WI38 (cell line): ENCODE data around the gene CFD.
"Not testable (repeated sequence)": the region's sequence is repeated elsewhere in the genome, so short reads cannot be mapped to it uniquely, and the experiment has no call there.

ENCODE experiments used
- H3K4me3 ChIP-seq: 2 replicates; pipeline ENCODE4 v1.5.1; 2011; ENCODE audit warnings: low read depth, mild to moderate bottlenecking, control low read depth, low read length
- TF ChIP-seq, protein P1 (sequence below): IDR thresholded peaks from 2 replicates; pipeline ENCODE4 v1.5.1; 2012; ENCODE audit warnings: low read depth, mild to moderate bottlenecking, control low read depth, low read length

CFD gene

DNA sequence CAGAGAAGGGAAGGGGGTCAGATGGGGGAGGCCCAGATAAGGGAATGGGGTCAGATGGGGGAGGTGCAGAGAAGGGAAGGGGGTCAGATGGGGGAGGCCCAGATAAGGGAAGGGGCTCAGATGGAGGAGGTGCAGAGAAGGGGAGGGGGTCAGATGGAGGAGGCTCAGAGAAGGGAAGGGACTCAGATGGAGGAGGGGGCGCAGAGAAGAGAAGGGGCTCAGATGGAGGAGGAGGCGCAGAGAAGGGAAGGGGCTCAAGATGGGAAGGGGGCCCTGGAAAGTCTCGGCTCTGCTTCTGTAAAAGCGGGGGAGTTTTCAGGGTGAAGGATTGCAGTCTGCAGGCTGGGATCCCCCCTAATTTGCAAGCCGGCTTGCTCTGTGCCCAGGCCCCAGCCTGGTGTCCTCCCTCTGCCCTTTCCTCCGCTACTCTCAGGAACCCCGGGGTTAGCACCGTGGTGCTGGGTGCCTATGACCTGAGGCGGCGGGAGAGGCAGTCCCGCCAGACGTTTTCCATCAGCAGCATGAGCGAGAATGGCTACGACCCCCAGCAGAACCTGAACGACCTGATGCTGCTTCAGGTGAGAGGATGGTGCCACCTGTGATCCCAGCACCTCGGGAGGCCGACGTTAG lies 30.2 kb upstream of the CFD start:
- no peak overlapping the region for H3K4me3 ChIP-seq
- TF ChIP-seq, protein P1, sequence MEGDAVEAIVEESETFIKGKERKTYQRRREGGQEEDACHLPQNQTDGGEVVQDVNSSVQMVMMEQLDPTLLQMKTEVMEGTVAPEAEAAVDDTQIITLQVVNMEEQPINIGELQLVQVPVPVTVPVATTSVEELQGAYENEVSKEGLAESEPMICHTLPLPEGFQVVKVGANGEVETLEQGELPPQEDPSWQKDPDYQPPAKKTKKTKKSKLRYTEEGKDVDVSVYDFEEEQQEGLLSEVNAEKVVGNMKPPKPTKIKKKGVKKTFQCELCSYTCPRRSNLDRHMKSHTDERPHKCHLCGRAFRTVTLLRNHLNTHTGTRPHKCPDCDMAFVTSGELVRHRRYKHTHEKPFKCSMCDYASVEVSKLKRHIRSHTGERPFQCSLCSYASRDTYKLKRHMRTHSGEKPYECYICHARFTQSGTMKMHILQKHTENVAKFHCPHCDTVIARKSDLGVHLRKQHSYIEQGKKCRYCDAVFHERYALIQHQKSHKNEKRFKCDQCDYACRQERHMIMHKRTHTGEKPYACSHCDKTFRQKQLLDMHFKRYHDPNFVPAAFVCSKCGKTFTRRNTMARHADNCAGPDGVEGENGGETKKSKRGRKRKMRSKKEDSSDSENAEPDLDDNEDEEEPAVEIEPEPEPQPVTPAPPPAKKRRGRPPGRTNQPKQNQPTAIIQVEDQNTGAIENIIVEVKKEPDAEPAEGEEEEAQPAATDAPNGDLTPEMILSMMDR, result no peak

DNA sequence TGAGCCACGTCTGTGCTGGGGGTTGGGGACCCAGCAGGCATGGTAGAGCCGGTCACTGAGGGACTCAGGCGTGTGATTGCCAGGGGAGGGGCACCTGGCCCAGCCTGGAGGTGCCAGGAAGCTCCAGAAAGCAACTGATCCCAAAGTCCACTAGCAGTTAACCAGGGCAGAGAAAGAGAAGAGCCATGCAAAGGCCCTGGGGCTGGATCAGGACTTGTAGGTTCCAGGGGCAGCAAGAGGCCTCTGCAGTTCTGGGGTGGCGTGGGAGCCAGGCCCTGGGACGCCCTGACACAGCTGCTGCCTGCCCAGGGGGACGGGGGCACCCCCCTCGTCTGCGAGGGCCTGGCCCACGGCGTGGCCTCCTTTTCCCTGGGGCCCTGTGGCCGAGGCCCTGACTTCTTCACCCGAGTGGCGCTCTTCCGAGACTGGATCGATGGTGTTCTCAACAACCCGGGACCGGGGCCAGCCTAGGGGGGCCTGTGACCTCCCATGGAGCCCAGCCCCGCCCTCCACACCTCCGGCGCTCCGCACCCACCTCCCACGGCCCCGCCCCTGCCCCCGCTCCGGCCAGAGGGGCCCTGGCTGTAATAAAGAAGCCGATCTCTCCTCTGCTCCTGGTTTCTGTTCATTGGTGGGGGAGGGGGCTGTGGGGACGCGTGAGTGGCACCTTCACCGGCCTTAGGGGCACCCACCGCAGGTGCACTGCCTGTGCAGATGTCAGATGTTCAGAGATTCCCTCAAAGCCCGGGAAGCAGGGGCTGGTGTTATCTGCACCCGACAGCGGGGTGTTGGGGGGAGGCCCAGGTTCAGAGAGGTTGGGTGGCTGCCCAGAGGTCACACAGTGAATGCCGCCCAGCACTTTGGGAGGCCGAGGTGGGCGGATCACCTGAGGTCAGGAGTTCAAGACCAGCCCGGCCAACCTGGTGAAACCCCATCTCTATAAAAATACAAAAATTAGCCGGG lies 27.8 kb upstream of the CFD start:
- TF ChIP-seq, protein P1, result no peak
- no peak overlapping the region for H3K4me3 ChIP-seq

DNA sequence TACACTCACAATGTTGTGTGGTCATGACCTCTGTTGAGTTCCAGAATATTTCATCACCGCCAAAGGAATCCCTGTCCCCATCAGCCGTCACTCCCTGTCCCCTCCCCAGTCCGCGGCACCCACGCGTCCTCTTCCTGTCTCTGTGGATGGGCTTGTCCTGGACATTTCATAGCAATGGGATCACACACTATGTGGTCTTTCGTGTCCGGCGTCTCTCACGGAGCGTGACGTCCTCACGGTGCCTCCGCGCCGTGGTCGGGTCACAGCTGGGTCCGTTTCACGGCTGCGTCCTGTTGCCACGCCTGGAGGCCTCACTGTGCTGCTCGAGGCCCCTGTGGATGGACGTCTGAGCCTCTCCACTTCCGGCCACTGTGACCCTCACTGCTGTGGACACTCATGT lies 25.2 kb upstream of the CFD start:
- TF ChIP-seq, protein P1, result no peak

DNA sequence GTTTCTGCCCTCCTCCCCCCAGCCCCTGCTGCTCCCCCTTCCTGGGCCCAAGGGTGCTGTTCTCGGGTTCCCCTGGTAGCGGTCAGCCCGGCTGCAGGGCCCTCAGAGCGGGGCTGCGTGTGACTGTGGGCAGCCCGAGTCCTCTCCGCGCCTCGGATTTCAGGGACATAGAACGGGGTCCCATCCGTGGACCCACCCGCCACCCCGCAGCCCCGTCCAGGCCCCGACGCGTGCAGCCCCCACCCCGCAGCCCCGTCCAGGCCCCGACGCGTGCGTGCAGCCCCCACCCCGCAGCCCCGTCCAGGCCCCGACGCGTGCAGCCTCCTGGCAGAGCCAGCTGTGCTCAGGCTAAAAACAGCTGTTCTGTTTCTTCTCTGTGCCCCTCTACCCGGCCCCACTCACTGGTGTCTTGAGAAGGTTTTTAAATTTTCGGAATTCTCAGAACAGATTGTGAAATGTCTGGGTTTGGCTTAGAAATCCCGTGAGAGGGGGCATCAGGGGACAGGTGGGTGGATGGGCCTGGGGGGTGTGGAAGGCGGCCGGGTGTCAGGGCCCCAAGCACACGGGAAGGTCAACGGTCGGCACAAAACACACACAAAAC lies 24.2 kb upstream of the CFD start:
- TF ChIP-seq, protein P1, result no peak
- H3K4me3 ChIP-seq, result no peak overlapping the region

More for the DNA sequence above, 25.2 kb upstream of the CFD start:
- H3K4me3 ChIP-seq, result no peak overlapping the region

DNA sequence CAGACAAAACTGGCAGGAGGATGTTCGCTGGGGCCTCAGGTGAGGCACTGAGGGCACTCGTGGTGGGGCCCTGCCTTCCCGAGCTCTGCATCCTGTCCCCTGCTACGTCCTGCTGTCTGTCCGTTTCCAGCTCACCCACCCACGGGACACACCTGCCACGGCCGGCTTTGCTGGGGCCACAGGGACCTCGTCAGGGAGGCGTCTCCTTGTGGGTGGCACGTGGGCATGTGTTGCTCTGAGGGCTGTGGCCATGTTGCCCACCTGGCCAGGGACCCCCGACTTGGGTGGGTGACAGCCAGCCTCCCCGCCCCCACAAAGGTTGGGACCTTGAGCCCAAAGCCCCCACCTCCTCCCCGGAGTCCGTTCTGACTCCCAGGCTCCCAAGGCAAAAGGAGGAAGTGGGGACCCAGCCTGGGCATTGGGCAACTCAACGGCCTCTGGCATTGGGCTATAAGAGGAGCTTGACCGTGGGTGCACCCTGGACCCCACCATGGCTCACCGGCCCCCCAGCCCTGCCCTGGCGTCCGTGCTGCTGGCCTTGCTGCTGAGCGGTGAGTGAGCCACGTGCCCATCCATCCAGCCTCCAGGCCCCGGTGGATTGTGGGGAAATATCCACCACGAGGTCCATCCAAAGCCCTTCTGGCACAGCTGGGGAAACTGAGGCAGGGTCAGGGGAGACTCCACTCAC lies 18.8 kb upstream of the CFD start, which contains the start of gene PRTN3:
TSS of gene PRTN3 (plus strand) at position 481 of the 688 bp plus-strand sequence. CDS start at position 491, 10 bp downstream.
- TF ChIP-seq, protein P1, result no peak
- H3K4me3 ChIP-seq, result no peak within 1 kb of the TSS

DNA sequence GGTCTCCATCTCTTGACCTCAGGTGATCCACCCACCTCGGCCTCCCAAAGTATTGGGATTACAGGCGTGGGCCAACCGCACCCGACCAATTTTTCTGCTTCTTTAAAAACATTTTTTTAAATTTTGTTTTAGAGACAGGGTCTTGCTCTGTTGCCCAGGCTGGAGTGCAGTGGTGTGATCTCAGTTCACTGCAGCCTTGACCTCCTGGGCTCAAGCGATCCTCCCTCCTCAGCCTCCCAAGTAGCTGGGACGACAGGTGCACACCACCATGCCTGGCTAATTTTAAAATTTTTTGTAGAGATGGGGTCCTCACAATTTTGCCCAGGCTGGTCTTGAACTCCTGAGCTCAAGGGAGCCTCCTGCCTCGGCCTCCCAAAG lies 16.7 kb upstream of the CFD start:
- H3K4me3 ChIP-seq, result not testable (repeated sequence)

DNA sequence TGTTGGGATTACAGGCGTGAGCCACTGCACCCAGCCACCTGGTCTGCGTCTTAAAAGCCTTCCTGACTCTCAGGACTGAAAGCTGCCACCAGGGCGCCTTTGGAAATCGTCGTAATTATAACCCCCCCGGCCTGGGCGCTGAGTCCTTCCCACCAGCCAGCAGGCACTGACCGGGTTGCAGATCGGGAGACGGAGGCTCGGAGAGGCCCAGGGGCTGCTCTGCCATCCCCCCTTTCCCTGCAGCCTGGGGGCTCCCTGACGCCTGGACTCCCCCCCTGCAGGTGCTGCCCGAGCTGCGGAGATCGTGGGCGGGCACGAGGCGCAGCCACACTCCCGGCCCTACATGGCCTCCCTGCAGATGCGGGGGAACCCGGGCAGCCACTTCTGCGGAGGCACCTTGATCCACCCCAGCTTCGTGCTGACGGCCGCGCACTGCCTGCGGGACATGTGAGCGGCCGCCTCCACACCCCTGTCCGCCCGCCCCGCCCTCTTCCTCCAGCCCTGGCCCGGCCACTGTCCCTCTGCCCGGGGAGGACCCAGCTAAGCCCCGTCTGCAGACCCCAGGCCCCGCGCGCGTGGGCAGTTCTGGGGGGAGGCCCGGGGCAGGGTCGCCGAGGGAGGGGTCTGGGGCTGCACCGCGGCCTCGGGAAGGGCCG lies 16.2 kb upstream of the CFD start:
- 0 out of 2 replicates have a peak overlapping the region, but pooled peaks have one; percentile 24 for H3K4me3 ChIP-seq
- TF ChIP-seq, protein P1, result no peak
